NCI-H345 (cell line): ENCODE measurements around the gene TENT5A.
"Not testable (repeated sequence)": the region's sequence is repeated elsewhere in the genome, so short reads cannot be mapped to it uniquely, and the experiment has no call there.

Source experiments
- DNase-seq: peaks from one replicate; lab custom pipeline; 2025; lab: John Stamatoyannopoulos, UW

TENT5A gene

DNA sequence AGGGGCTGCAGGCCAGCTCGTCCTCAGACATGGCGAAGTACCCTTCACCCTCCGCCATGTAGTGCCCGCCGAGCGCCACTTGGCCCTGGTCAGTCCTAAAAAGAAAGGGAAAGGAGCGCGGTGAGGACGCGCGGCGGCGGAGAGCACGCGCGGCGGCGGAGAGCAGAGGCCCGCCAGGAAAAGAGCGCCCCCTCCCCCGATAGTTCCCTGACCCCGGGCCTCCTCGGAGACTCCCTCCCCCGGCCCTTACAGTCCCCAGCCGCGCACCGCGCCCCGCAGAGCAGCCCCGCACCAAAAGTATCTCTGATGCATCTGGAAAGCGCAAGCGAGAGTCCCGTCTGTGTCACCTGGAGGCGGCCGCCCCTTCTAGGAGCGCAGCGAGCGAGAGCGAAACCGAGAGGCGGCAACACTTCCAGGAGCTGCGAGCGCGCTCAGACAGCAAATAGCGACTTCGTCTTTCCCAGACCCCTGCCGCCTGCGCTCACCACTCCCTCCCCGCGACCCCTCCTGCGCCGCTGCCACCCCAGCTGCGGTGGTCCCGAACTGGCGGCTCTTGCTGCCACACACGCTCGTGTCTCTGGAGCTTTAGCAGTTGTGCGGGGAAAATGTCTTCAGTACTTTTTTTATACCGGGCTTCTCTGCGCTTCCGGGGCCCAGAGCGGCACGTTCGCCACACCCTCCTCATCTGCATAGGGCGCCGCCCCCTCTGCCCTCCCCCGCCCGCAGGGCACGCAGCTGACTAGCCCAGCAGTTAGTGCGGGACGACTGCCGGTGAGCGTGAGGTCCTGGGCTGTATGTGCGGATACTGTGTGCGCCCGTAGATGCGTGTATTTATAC is at the start of gene TENT5A:
Gene TENT5A, minus strand, starts transcription at position 598 of the 837 bp plus-strand sequence. Its CDS starts 540 bp downstream, at position 58.
- DNase-seq: peak; percentile 94

DNA sequence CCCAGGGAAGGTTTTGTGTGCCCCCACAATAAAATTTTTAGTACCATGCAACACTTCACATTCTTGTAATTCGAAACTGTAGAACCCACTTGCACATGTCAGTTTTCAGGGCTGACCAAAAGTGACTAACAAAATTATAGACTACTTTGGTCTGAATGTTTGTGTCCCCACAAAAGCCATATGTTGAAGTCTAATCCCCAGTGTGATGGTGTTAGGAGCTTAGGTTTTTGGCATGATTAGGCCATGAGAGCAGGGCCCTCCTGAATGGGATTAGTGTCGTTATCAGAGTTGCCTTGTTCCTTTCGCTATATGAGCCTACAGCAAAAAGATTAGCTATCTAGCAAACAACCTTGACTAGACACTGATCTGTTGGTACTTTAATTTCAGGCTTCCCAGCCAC is 49.0 kb upstream of the TENT5A start:
- DNase-seq: no peak

DNA sequence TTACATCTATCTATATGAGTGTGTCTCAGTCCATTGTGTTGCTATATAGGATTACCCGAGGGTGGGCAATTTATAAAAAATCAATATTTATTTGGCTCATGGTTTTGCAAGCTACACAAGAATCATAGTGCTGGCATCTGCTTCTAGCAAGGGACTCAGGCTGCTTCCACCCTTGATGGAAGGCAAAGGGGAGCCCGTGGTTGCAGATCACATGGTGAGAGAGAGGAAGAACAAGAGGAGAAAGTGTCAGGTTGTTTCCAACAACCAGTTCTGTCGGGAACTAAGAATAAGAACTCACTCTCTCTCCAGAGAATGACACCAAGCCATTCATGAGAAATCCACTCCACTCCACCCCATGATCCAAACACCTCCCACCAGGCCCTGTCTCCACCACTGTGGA is 48.2 kb upstream of the TENT5A start:
- no peak for DNase-seq

DNA sequence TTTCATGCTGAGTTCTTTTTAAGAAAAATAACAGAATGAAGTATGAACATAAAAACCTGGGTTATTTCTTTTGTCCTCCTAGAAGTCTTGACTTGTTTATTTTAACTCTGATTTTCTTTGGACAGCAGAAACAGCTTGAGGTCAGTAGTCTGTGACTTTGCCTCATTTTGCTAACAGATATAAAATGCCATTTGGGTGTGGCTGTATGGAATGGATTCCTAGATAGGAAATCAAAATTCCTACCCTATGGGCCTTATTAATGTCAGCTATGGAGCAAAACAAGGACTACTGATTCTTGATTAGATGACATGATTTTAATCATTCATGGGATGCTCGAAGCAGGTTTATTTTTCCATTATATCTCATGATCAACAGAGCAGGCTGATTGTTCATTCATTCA is 46.8 kb upstream of the TENT5A start:
- DNase-seq: no peak

DNA sequence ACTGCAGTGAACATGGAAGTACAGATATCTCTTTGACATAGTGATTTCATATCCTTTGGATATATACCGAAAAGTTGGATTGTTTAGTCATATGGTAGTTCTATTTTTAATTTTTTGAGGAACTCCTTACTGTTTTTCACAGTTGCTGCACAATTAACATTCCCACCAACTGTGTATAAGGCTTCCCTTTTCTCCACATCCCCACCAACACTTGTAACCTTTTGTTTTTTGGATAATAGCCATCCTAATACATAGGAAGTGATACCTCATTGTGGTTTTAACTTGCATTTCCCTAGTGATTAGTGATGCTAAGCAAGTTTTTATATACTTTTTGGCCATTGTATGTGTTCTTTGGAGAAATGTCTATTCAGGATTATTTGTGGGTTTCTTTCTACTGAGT is 45.1 kb upstream of the TENT5A start:
- DNase-seq: no peak

DNA sequence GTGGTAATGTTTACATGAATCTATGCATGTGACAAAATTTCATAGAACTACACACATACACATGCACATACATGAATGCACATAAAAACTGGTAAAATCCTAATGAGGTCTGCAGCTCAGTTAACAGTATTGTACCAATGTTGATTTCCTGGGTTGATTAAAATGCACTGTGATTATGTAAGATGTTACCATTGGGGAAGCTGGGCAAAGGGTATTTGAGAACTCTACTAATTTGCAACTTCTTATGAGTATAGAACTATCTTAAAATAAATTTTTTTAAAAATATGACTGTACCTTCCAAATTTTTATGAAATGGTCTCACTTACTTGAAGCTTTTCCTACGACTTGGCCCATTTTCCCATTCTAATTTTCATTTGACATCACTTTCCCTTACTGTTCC is 43.4 kb upstream of the TENT5A start:
- DNase-seq: no peak

DNA sequence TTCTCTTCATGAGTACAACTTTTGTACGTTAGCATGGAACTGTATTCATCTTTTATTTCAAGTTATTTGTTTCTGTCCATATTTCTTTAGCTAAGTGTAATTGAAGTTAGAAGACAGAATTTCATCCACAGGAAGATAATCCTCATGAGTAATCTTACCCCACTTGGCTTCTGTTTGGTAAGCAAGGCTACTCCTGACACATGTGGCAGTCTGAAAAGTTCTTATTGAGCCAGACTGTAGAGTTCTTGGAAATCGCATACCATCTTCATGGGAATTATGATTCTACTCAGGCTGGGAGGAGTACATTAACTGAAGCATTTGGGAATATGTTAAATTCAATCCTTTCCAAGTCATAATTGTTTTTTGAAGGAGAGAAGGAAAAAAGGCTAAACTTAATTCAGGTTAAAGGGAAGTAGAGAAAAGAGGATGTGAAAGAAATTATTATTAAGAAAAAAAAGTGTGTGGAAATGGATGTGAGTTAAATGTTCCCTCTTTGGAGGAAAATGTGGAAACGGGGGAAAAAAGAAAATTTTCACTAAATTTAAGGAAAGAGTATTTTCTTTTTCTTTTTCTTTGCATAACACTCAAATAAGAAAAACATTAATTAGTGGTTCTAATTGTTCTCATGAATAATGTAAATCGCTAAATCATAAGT is 41.5 kb upstream of the TENT5A start:
- no peak for DNase-seq

DNA sequence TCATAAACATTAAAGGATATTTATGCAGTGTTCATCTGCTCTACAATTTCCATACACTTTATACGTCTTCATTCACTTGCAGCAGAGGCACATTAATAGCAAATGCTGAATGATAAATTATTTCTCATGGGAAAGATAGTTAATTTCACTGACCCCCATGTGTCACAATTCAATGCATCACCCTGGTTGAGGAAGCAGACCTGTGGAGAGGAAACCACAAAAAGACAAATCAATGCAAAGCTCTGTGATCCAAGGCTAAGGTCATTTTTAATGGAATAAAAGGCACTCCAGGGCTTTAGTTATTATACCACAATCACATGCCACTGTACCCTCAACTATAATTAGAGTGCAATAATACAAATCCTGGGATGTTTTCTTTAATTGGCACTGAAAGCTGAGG is 40.3 kb upstream of the TENT5A start:
- no peak for DNase-seq

DNA sequence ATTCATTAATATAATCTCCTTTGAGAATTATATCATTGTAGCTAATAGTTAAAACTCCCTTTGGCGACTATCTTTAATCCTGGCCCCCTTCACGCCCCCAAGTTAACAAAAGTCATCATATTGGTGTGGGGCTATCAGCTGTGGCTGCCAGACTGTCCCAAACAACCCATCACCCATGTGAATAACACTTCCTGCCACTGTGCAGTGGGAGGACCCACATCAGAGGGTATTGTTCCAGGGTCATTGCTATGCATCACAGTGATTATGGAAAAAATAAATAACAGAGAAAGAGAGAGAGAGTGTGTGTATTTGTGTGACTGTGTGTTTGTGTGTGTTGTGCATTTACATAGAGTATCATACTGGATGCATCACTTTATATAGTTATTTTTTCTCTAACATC is 39.3 kb upstream of the TENT5A start:
- no peak for DNase-seq

DNA sequence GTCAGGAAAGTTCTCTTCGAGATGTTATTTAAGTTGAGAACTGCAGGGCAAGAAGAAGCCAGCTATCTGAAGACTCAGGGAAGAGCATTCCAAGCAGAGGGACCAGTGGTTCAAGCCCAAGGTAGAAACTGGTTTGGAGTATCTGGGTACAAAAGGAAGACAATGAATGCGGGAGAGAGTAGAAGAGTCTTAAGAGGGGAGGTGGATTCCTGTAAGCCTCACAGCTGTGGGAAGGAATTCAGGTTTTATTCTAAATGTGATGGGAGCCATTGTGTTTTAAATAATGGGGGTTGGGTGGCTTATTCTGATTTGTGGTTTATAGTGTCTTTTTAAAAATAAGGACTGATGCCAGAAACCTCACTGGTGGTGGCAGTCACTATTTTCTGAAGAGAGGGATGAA is 37.6 kb upstream of the TENT5A start:
- DNase-seq: no peak

DNA sequence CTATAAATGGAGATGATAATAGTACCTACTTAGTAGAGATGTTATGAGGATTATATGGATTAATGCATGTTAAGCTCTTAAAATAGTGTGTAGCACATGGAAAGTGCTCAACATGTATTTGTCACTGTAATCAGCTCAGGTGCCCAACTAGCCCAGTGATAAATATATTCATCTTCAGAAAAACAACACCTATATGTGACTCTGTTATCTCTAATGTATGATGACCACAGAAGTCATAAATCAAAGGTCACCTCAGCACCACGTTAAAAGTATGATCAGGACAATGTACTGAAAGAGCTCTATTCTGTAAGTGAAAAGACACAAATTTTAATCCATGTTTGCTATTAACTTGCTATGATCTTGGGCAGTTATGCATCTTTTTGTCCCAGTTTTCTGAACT is 36.8 kb upstream of the TENT5A start:
- no peak for DNase-seq

DNA sequence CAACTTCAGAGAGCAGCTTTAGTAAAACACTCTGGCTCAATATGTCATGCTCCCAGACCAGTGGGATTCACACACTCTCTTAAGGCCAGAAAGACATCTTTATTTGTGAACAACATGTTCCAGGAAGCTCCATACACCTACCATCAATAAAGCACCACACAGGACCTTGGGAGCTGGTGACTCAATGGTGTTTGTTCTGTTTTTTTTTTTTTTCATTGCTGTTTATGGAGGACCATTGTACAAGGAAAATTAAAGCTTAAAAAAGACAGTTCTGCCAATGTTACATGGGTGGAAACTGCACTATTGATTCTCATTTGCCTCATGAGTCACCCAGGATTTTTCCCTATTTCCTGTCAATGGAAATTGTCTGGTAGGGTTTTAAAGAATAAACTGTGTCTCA is 36.3 kb upstream of the TENT5A start:
- DNase-seq: no peak

DNA sequence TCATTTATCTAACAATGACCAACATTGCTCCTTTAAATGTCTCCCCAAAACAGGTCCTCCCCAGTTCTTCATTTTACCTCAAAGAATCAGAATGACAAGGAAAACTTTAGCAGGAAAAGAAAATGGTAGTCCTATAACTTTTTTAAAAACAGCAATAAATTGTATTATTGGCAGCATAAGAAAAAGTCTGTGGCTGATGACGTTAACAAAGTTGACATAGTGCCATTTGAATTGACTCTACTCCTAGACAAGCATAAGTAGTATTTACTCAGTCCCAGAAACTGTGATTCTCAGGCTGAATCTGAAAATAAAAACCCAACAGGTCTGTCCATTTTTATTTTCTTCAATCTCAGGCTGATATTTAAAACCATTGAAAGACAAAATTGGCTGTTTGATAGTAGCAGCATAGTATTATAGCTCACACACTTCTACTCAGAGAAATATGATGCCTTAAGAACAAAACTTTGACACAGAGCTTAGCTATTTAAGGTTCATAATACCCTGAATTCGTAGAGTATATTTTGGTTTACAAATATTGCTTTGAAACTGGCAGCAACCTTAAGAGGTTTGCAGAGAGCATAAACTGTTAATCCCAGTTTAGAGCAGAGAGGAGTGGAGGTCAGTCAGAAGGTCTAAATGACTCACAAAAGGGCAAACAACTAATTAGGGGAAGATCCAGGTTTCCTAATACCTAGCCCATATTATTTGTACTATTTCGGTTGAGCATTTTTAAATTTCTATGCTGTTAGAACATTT is 35.0 kb upstream of the TENT5A start:
- no peak for DNase-seq

DNA sequence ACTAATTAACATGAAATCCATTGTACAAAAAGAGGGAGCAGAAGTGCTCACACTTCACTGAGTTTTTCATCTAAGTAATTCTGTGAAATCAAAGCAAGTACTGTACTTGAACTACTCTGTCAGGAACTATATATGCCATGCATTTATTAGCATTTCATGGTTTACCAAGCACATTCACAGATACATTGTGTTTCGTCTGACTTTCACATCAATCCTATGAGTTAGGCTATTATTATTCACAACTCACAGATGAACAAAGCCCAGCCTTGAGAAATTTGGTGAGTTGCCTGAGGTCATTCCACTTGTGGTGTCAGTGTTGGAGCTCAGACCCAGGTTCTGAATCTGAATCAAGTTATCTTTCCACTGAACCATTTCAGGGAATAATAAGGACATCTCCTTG is 33.7 kb upstream of the TENT5A start:
- no peak for DNase-seq

DNA sequence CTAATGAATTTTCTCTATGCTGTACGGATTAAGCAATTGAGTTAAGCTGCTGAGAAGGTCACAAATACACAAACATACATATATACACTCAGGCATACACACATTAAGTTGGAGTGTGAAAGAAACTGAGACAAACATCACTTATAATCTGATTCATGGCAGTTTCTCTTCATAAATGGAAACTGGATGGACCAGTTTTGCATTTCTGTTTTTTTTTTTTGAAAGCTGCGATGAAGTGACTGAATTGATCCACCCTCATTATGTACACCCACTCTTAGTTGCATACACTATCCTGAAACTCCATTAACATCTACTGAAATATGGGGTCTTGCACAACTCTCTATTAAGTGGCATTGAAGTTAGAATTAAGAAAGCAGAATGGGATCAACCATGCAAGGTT is 32.9 kb upstream of the TENT5A start:
- peak; percentile 20 for DNase-seq

DNA sequence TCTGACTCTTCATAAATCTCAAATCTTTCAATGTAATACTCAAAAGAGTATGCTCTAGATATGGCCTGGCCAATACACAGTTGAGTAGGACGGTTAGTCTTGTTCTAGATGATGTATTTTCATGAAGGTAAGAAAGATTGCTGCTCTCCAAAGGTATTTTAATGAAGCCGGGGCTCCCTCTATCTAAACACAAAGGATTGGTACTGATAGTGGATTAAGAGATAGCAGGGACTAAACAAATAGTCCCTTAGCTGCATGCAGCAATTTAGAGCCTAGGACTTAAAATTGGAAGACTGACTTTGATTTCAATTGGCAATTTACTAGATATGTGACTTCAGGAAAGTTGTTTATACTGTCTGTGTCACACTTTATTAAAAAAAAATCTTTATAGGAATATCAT is 31.4 kb upstream of the TENT5A start:
- no peak for DNase-seq

DNA sequence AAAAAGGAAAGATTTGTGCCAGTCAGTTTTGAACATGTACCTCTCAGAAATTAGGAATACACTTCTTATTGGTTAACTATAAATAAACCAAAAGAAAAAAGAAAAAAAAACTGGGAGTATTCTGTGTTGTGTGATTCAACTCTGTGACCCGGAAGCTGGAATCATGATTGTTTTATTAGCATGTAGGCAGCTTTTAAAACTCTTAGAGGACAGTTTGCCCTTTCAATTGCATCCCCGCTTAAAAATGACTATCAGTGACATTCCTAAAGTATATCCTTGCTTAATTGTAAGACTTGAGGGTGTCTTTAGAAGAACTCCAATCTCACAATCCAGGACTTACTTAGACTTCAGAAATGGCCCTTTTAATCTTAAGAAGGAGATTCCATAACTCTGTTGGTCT is 29.1 kb upstream of the TENT5A start:
- no peak for DNase-seq

DNA sequence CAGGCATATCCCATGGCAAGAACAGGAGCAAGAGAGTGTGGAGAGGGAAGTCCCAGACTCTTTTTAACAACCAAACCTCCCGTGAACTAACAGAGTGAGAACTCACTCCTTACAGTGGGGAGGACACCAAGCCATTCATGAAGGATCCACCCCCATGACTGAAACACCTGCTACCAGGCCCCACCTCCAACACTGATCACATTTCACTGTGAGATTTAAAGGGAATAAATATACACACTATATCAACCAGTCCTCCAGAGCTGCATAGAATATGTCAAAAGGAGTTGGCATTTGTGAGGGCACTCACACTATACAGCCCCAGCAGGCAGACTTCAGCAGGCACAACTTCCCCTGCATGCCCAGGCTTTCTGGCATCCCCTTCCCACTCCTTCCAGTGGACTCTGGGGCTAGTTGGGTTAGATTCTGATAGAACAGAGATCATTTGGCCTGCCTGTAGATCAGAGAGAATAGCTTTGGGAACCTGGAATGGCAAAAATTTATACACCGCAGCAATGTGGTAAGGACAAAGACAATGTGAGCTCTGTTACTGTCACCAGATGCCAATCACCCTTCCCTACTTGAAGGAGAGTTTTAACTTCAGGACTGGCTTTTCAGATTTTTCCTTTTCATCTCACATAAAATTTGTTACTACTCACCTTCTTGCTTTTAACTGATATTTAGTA is 25.2 kb upstream of the TENT5A start:
- no peak for DNase-seq

DNA sequence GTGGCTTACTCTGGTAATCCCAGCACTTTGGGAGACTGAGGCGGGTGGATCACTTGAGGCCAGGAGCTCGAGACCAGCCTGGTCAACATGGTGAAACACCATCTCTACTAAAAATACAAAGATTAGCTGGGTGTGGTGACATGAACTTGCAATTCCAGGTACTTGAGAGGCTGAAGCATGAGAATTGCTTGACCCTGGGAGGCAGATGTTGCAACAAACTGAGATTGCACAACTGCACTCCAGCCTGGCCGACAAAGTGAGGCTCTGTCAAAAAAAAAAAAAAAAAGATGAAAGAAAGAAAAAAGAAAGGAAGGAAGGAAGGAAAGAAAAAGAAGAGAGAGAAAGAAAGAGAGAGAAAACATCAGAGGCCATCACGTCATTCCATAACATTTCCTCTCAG is 23.7 kb upstream of the TENT5A start:
- DNase-seq: not testable (repeated sequence)

DNA sequence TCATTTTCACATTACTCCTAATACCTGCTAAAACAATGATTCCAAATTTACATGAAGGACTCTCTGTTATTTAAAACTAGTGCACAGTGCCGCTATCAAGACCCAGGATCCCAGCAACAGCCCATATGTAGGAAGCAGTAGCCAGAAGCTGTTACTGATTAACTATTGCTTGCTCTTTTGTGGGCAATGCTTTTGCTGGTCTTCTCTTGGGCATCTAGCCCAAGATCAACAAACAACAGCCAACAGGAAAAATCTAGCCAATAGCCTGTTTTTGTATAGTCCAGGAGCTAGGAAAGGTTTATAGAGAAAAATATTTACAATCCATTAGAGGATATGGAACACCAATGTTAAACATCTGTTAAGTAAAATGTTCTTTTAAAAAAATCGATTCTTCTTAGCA is 22.1 kb upstream of the TENT5A start:
- no peak for DNase-seq

DNA sequence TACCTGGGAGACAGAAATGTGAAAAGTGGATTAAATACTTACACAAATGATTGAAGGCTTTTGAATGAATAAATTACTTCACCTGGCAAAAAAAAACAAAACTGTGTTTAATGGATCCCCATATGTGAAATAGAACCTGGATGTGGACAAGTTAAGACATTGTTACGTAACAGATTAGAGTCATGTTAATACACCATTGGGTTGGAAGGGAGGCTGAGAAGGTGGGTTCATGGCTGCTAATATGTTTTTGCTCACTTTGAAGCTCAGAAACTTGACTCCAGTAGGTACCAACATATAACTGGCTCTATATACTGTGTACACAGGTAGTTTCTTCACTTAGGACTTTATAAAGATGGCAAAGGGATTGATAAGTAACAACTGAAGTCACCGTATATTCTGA is 21.4 kb upstream of the TENT5A start:
- DNase-seq: no peak

DNA sequence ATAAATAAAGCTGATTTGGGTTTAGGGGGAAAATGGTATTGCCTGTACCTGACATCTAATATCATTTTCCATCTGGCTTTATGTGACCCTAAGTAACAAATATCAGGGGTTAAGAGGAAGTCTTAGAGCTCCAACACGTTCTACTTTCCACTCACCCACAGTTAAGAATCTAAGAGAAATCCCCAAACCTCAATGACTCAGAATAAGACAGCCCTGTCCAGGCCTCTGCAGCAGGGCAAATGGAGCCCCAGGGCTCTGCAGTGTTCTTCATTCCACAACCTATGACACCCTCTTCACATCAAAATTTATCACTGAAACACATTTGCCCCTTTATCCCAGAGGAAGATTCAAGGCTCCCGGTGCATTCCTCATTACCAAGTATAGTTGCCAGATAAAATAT is 20.3 kb upstream of the TENT5A start:
- DNase-seq: no peak
